Hindlimb muscle (tissue), 1 donor: ENCODE results near the gene S100A1. TPM values are rescaled to one million over a fixed set of nuclear protein-coding genes. Genes with fewer than 3 reads are reported as not detected.
"Not testable (repeated sequence)": the region's sequence is repeated elsewhere in the genome, so short reads cannot be mapped to it uniquely, and the experiment has no call there.

Experiments
- DNase-seq: peaks from one replicate; pipeline ENCODE4 v3.0.0-alpha.2; 2013
- polyA plus RNA-seq: library from polyadenylated mRNA; unstranded; fragments of 120-200 nt; gene quantifications from one replicate; pipeline ENCODE4 v1.2.1, GENCODE V29; 2013; ENCODE audit not compliant: insufficient read length

The S100A1 gene
- polyA plus RNA-seq, 1 donor: 11.6 TPM

DNA sequence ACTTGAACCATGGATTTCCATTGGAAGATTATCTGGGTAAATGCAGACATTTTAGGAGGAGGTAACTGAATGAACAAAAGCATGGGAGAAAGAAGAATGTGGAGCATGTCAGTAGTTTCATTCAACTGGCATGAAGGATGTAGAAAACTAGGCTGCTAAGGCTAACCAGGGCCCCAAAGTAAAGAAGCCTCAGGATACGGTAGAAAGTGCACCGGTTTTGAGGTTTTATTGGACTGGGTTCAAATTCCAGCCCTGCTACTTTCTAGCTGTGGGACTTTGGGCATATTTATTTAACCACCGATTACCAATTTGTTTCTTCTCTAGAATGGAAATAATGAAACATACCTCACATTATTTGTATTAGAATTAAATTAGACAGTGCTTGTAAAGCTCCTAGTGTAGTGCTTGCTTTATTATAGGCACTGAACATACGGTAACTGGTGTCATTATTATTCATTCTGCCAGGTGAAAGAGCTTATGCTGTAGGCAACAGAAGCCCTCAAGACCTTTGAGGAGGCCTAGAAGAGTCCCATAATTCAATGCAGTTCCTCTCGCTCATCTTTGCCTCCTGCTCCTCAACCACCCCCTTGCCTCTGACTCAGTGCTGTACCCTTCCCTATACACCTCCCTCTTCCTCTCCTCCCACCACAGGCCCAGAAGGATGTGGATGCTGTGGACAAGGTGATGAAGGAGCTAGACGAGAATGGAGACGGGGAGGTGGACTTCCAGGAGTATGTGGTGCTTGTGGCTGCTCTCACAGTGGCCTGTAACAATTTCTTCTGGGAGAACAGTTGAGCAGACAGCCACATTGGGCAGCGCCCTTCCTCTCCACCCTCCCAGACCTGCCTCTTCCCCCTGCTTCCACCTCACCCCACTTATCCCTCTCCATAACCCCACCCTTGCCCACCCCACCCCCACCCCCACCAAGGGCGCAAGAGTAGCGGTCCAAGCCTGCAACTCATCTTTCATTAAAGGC lies 3.1 kb downstream of the S100A1 start:
- no peak for DNase-seq

DNA sequence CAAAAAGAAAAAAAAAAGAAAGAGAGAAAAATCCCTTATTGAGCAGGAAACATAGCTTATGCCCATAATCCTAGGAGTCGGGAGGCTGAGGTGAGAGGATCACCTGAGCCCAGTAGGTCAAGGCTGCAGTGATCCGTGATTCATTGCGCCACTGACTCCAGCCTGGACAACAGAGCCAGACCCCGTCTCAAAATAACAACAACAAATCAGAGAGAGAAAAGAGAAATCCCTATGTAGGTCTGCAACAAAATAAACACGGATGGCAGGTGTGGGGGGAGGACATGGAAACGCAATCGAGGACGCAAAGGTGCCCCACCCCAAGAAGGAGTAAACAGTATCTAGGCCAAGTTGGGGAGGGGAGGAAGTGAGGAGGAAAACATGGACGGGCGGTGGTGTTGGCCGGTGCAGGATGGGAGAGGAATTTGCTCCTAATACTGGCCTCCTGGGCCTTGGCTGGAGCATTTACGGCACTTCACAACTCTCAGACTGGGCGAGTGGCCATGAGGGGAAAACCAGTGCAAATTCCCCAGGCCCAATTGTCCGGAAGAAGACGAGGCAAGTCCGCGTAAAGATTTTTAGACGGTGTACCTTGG lies 5.0 kb downstream of the S100A1 start:
- DNase-seq: no peak

DNA sequence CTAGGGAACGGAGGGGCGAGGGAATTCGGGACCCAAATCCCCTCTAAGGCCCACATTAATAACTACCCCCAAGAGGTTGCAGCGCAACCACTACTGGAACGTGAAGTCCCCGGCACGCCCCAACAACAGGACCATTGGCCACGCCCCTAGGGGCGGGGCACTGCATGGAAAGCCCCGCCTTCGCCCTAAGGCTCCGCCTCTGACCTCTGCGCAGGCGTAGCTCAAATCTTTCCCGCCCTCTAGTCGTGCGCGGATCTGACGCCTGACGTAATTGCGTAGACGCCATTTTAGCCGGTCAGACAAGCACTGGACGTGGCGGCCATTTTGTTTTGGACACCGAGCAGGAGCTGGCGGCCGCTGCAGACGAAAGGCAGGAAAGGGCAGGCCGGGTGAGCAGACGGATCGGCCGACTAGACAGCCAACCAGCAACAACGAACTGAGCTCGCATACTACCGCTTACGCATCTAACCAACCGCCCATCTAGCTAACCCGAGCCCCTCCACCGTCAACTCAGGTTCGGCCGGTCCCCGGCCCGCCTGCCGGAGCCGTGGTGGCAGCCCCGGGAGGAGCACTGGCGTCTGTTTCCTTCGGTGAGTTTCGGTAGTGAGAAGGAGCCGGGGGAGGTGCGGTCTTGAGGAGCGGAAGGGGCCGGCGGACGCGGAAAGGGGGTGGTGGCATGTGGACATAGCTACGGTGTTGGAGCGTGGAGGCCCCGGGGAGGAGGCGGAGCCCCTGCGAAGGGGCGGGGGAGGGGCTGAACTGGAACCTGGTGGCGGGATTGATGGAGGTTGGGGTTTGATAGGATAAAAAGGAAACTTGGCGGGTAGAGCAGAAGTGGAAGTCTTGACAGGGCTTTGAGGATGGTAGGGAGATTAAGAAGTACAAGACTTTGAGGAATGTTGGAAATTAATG lies 5.8 kb downstream of the S100A1 start, which contains the start of gene CHTOP:
CHTOP (plus strand) TSS at position 313 of the 912 bp plus-strand sequence. CDS start 2,523 bp downstream, outside the sequence.
- peak; percentile 98 for DNase-seq

DNA sequence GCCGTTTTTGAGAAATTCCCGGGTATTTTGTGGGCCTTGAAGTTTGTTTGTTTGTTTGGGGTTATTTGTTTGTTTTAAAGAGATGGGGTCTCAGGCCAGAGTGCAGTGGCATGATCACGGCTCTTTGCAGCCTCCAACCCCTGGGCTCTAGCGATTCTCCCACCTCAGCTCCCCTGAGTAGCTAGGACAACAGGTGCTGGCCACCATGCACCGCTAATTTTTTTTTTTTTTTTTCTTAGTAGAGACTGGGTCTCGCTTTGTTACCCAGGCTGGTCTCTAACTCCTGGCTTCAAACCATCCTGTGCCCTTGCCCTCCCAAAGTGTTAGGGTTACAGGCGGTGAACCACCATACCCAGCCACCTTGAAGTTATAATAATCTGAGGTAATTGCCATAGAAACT lies 7.6 kb downstream of the S100A1 start:
- no peak for DNase-seq

DNA sequence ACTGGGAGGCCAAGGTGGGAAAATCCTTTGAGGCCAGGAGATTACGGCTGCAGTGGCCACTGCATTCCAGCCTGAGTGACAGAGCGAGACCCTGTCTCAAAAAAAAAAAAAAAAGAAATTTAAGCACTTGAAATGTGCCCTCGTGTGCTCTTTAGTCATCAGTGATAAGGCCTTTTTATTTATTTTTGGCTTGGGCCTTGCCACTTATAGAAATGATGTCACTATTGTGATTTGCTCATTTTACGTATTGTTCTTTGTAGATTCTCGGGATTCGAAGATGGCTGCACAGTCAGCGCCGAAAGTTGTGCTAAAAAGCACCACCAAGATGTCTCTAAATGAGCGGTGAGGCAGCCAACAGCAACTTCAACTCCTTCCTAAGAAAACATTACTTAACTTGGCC lies 8.1 kb downstream of the S100A1 start:
- no peak for DNase-seq

DNA sequence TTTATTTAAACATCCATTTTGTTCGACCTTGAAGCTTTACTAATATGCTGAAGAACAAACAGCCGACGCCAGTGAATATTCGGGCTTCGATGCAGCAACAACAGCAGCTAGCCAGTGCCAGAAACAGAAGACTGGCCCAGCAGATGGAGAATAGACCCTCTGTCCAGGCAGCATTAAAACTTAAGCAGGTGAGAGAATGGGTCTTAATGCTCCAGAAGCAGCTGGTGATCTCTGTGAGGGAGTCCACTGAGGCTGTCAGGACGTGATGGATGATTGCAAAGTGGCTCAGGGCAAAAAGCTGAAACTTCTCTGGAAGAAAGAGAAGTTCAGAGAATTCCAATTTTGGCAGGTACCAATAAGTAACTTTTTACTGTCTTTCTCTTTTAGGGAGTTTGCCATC lies 10.0 kb downstream of the S100A1 start:
- no peak for DNase-seq

DNA sequence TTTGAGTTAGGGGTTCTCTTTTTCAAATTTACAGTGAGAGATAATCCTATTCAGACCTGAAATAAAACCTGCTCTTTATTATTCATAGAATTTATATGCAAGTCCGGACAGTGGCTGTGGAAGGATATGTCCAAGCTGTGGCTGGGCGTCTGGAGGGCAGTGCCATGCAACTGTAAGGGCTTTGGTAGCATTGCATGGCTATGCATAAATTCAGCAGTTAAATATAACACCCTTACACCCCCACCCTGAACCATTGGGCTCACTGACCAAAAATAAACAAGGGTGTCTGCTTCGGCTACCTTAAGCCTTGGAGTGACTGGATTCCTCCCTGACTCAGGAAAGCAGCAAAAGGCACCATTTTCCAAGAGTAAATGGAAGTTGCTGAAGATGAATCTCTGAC lies 11.0 kb downstream of the S100A1 start:
- no peak for DNase-seq

DNA sequence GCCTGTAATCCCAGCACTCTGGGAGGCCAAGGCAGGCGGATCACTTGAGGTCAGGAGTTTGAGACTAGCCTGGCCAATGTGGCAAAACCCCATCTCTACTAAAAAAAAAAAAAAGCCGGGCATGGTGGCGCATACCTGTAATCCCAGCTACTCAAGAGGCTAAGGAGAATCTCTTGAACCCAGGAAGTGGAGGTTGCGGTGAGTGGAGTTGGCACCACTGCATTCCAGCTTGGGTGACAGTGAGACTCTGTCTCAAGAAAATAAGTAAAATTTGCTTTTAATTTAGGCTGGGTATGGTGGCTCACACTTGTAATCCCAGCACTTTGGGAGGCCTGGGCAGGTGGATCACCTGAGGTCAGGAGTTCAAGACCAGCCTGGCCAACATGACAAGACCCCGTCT lies 12.0 kb downstream of the S100A1 start:
- not testable (repeated sequence) for DNase-seq

DNA sequence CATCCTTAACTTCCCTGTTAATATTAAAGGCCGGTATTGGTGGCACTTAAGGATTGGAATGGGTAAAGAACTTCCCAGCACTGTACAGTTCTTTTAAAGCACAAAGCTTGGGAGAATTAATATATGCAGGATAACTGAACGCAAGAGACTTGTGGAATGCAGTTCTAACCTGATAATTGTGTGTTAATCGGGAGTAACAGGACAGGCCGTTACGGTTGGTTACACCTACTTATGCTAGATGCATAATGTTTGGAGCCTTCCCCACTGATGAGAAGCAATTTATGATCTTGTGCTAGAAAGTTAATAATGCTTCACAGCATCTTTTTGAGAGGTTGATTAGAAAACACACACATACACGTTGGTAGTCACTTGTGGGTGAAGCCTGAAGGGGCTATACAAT lies 12.6 kb downstream of the S100A1 start:
- no peak for DNase-seq

DNA sequence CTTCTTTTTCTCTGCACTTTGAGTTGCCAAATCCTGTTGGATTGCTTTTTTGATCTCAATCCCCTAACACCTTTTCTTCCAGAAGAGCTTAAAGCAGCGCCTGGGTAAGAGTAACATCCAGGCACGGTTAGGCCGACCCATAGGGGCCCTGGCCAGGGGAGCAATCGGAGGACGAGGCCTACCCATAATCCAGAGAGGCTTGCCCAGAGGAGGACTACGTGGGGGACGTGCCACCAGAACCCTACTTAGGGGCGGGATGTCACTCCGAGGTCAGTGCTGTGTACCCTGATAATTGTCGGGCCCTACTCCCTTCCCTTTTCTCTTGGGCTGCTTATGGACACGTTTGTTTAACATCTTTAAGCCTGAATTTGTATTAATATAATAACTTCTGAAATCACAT lies 13.9 kb downstream of the S100A1 start:
- no peak for DNase-seq

DNA sequence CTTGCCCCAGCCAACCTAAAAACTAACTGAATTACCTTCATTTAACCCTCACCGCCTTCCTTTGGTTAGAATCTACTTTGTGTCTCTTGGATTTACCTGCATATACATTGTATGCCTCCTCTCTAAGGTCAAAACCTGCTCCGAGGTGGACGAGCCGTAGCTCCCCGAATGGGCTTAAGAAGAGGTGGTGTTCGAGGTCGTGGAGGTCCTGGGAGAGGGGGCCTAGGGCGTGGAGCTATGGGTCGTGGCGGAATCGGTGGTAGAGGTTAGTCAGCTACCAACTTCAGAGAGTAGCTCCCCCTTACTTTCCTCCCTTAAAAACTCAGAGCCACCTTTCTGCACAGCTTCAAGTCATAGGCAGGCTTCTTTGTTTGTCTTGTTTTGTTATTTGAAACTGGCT lies 14.9 kb downstream of the S100A1 start:
- no peak for DNase-seq

DNA sequence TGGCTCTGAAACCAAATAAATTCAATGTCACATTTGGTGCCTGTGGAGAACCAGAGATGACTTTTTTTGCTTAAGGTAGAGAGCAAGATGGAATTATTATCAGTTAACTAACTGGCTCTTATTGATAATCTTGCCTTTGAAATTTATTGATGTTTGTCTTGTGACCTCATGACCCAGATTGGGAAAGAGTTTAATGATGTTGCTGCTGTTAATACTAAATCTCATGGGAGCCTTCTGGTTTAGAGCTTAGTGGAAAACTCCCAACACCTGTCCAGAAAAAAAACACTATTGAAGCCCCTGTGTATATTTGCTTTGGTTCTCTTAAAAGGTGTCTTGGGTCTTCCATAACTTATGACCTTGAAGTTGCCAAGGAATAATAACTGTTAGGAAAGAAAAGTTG lies 15.6 kb downstream of the S100A1 start:
- no peak for DNase-seq

DNA sequence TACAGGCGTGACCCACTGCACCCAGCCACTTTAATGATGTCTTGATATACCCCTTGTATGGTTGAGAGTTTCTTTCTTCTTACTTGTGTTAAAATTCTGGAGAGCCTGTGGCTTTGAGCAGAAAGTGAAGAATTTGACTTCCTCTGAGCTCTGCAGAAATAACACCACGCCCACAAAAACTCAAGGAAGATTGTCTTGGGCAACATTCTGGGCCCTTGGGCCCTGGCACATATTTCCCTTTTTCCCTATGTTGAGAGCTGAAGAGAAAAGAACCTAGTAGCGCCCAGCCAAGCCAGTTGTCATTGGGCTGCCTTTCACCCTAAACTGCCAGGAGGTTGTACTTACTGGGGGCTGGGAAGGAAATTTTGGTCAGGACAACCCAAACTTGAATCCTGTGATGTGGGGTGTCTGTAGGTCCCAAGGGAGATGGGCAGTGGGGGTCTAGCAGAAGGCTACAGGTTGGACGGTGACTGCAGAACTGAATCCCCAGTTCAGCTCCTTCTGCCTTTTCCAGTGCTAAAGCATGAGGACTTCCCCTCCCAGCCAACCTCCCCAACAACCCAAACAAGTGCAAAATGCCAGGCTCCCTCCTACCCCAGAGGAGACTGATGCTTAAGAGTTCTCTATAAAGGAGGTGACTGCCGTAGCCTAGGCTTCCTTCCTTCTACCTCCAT lies 18.6 kb downstream of the S100A1 start:
- DNase-seq: no peak

DNA sequence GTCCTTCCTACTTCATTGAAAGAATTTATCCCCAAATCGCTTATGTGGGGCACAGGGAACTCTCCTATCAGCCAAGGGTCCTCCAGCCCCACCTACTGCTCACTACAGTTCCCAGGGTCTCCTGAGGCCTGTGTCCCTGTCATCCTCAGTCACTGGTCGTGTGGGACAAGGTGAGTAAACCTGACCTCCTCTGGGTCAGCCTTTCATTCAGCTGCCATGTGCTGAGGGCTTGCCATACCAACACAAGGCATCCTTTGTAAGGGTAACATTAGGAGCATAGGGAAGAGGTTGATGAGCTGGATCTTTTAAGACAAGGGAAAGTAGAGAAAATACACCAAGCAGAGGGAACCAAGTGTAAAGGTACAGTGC lies 19.1 kb downstream of the S100A1 start:
- DNase-seq: no peak

DNA sequence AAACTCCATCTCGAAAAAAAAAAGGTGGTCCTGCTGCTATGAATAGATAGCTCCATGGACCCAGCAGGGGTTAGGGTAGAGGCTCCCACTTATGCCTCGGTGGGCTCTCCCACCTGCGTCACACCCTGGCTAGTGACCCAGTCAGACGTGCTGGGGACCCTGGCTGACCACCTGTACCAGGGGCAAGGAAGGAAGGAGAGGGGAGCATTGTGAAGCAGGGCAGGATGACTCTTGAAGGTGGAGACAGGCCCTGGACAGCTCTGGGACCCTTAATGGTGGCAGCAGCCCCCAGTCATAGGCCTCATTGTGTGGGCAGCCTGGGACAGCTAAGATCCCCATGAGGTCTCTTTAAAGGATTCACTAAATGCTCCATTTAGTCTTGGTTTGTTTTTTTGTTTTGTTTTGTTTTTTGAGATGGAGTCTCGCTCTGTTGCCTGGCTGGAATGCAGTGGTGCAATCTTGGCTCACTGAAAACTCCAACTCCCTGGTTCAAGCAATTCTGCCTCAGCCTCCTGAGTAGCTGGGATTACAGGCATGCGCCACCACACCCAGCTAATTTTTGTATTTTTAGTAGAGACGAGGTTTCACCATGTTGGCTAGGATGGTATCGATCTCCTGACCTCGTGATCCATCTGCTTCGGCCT lies 19.9 kb downstream of the S100A1 start:
- no peak for DNase-seq

DNA sequence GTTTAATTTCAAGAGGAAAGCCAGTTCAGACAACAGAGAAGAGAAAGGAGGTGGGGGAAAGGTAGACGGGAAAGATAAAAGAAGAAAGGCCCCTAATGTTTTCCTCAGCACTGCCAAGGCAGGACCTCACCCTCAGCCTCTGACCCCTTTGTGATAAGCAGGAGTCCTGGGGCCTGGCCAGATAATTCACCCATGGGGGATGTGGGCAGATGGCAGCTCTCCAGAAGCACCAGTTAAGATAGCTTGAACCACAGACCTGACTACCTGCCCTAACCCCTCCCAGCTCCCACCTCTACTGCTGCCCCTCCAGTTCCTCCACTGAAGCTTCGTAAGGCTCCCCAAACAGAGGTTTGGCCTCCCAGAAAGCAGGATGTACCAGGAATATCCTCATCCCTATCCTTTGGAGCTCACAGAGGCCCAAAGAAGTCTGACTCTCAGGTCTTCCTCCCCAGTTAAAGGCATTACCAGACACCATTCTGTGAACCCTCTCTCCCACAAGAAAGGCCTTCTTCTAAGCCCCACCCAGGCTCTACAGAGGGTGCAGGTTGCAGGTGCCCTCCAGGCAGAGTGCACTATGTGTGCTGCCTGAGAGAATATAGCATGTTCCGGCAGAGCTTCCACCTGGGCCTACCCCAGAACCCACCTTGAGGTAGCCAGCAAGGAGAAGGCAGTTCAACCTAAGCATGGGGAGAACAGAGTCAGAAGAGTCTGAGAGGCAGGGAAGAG lies 21.1 kb downstream of the S100A1 start:
- DNase-seq: no peak

DNA sequence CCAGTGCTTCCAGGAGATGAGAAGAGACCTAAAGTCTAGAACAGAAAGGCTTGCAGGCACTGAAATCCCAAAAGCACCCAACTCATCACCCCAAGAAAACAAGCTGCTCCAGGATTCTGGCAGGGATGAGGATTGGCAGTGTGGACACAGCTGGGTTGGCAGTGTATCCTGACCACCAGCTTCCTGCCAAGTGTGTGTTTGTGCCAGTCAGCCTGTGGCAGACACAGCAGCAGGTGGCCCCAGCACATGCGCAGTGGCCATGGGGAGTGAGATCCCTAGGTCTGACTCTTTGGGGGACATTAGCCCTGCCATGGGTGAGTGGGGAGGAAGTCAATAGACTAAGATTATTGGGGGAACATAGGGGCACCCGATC lies 21.6 kb downstream of the S100A1 start:
- DNase-seq: peak; percentile 53

DNA sequence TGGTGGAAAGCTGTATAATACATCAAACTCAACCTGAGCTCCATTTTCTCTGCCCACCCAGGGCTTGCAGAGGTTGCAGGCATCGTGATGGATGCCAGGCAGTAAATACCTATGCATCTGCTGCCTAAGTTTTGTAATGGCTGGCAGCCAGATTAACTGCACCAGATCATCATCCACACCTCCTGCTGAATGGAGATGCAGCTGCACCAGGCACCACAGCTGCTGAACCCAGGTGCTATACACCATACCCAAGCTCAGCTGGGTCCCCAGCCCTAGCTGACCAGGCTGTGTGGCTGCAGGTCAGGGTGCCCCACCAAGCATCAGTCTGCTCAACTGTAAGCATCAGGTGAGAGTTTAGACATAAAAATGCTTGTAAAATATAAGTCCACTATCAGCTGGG lies 23.5 kb downstream of the S100A1 start:
- no peak for DNase-seq

DNA sequence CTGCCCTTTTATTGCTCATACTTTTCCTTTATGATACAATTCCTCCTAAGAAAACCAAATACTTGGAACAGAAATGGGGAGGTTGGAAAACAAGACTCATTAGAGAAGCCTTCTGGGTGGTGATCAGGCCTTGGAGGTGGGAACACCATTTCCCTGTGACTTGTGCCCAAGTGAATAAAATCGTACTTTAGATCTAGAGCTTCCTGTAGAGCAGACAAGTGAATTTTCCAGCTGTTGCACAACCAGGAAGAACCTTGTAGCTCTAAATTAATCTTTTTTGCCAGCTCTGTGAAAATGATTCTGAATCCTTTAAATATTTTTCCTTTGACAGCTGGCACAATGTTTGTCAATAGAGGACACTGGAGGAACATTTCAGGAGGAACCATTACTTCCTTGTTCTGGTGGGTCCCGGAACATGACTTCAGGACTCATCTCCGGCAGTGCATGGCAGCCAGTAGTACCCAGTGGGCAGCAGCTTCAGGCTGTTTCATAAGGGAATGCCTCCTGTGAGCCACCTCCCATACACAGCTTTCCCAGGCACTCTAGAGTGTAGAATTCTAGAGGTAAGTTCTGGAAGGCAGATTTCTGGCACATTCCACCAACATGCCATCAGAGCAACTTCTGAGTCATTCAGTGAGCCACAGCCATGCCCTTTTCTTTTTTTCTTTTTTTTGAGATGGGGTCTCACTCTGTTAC lies 24.7 kb downstream of the S100A1 start:
- DNase-seq: no peak

DNA sequence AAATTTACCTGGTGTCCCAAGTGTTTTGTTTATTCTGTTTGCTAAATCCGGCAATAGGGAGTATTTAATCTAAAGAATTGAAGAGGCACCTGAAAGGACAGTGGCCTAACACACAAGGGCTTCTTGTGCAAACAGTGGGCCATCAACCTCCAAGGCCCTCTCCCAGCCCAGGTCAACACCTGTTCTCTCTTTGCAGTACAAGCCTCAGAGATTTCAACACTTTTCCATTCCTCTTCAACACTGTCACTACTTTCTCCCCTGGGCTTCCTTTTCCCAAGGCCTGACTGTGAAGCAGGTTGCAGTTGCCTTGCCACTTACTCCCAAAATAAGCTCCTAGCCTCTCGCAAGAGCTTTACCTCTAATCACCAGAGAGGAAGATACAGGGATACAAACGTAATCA lies 27.1 kb downstream of the S100A1 start:
- no peak for DNase-seq
